Measurements from ENCODE around the gene MBNL1. TPM values are rescaled to one million over a fixed set of nuclear protein-coding genes. Genes with fewer than 3 reads are reported as not detected.

The MBNL1 gene
- total RNA-seq, 1 experiment from 2014 or later, result 140 TPM

DNA sequence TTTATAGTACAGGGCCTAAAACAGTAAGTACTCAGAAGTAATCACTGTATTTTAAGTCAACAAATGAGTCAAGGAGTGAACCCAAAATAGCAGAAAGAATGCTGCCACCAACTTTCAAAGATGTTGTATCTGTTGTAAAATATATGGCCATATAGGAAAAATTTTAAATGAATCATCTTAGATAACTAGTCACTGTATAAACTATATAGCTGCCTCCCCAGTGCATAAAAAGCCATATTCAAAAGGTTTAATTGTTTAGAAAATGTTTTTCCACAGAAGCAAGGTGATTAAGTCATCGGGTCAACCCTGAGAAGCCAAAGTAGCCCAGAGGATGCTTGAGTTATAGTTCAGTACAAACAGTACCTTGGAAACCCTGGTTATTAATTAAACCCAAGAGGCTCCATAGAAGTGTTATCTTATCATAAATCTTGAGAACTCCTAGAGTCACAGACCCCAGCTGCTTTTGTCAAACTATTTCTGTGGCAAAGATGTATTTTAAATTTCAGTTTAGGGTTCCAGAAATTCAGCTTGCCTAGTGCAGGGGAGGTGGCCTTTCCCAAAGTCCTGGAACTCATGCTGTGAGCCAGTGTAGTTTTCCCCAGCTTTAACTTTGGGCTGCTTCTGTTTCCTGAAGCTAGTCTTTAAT, 39.2 kb downstream of the MBNL1 start:
- H3K9me3 ChIP-seq (ENCODE audit: control insufficient read depth, insufficient read depth, low read depth, low read length), result no peaks in the 10 kb centered on the region
- ATAC-seq (peak; percentile 78), DNase-seq (ENCODE audit: low read depth, low spot score) (no peak)
- peak overlapping the region; percentile 67 for H3K27ac ChIP-seq (ENCODE audit: low read length)
- no TSS peak for BruUV-seq (replicated peaks)
- in situ Hi-C loops (cut with HindIII; ENCODE audit: low pct_unique_long_range_greater_than_20kb, low sequenced_read_pairs) (no loop called here), intact Hi-C loops (cut with micrococcal nuclease; ENCODE audit: unreplicated experiment) (no loop called here)
- POLR2A ChIA-PET, result interaction anchor here (0.6 to 0.7 kb wide), 2 partner anchors 98 to 1324 kb away, joined by 3 to 6 read pairs; no protein-coding TSS in a partner anchor
- no peak overlapping the region for H3K4me3 ChIP-seq (ENCODE audit: low read depth in 2 of 2, low read length in 2 of 2)
- CTCF ChIA-PET, result no interaction called here
- TF ChIP-seq SIN3A (IDR thresholded peaks at IDR 0.05; ENCODE audit: borderline replicate concordance, insufficient read depth, low read depth, low read length), result no peak
- no peak for TF ChIP-seq CTCF (IDR thresholded peaks at IDR 0.05)
- TF ChIP-seq POLR2AphosphoS5 (IDR thresholded peaks at IDR 0.05; ENCODE audit: low read depth, low read length), result no peak
- no peak for TF ChIP-seq REST (IDR thresholded peaks at IDR 0.05; ENCODE audit: insufficient read depth in 1 of 2, low read depth in 2 of 2, low read length in 1 of 2)
- peak; percentile 59; the same call in 1 of the 2 replicates for TF ChIP-seq TCF7L2 (IDR thresholded peaks at IDR 0.05; ENCODE audit: low read depth, low read length)
- peaks cover 59% of the 10 kb centered on the region for H3K4me1 ChIP-seq (ENCODE audit: control insufficient read depth, insufficient read depth, low read length)
- H3K36me3 ChIP-seq (ENCODE audit: control insufficient read depth, insufficient read depth, low read length), result no peaks in the 10 kb centered on the region
- H3K27me3 ChIP-seq (ENCODE audit: control insufficient read depth, insufficient read depth, low read length), result no peaks in the 10 kb centered on the region

- Histone ChIP-seq H3K27me3 (ENCODE audit: control insufficient read depth, insufficient read depth, low read length) (no peaks in the 10 kb centered on the region), H3K4me1 (ENCODE audit: control insufficient read depth, insufficient read depth, low read length) (peaks cover 62% of the 10 kb centered on the region), H3K4me3 (ENCODE audit: low read depth in 2 of 2, low read length in 2 of 2) (no peak overlapping the region), H3K27ac (ENCODE audit: low read length) (peak overlapping the region; percentile 51), H3K36me3 (ENCODE audit: control insufficient read depth, insufficient read depth, low read length) (no peaks in the 10 kb centered on the region), H3K9me3 (ENCODE audit: control insufficient read depth, insufficient read depth, low read depth, low read length) (no peaks in the 10 kb centered on the region)
- in situ Hi-C loops (cut with HindIII; ENCODE audit: low pct_unique_long_range_greater_than_20kb, low sequenced_read_pairs), result no loop called here
- intact Hi-C loops (cut with micrococcal nuclease; ENCODE audit: unreplicated experiment), result no loop called here
- ATAC-seq (no peak), DNase-seq (ENCODE audit: low read depth, low spot score) (no peak)
- CTCF ChIA-PET, result no interaction called here
- no TSS peak for BruUV-seq (replicated peaks)
- TF ChIP-seq POLR2AphosphoS5 (IDR thresholded peaks at IDR 0.05; ENCODE audit: low read depth, low read length), result no peak
- TF ChIP-seq SIN3A (IDR thresholded peaks at IDR 0.05; ENCODE audit: borderline replicate concordance, insufficient read depth, low read depth, low read length), result no peak
- no peak for TF ChIP-seq REST (IDR thresholded peaks at IDR 0.05; ENCODE audit: insufficient read depth in 1 of 2, low read depth in 2 of 2, low read length in 1 of 2)
- no peak for TF ChIP-seq TCF7L2 (IDR thresholded peaks at IDR 0.05; ENCODE audit: low read depth, low read length)
- no peak for TF ChIP-seq CTCF (IDR thresholded peaks at IDR 0.05)
- POLR2A ChIA-PET, result interaction anchor here (0.6 to 0.7 kb wide), 2 partner anchors 98 to 1324 kb away, joined by 3 to 6 read pairs; no protein-coding TSS in a partner anchor
These were observed 39.7 kb downstream of the MBNL1 start for GRCh38 chr3:152308475-152308844.

Measured in Panc1 (cell line).